AG09309 (cell line): ENCODE measurements around the gene GJB6.
"Not testable (repeated sequence)": the region's sequence is repeated elsewhere in the genome, so short reads cannot be mapped to it uniquely, and the experiment has no call there.

ENCODE experiments used
- DNase-seq: peaks from one replicate; pipeline ENCODE4 v3.0.0-alpha.2; 2010; ENCODE audit warnings: low read depth
- H3K4me3 ChIP-seq: 2 replicates; pipeline ENCODE4 v1.5.1; 2011; ENCODE audit warnings: mild to moderate bottlenecking, low read depth, low read length, moderate library complexity; ENCODE audit not compliant: control insufficient read depth
- CTCF ChIP-seq: IDR thresholded peaks from 2 replicates; pipeline ENCODE4 v1.5.1; 2011; ENCODE audit warnings: mild to moderate bottlenecking, low read depth, low read length, inconsistent platforms; ENCODE audit not compliant: insufficient read depth, control insufficient read depth; ENCODE audit errors: missing control alignments

The GJB6 gene

GRCh38 chr13:20231839-20232555, at the start of gene GJB6:
Gene GJB6, minus strand, starts transcription at chr13:20232319. Its CDS starts 8,839 bp downstream, at chr13:20223480.
- no peak for TF ChIP-seq CTCF
- no peak for DNase-seq
- no peak within 1 kb of the TSS for H3K4me3 ChIP-seq

GRCh38 chr13:20276901-20277300, 44.8 kb upstream of the GJB6 start:
- H3K4me3 ChIP-seq, DNase-seq: not testable (repeated sequence)

GRCh38 chr13:20274466-20274865, 42.3 kb upstream of the GJB6 start:
- TF ChIP-seq CTCF: no peak
- DNase-seq: no peak
- H3K4me3 ChIP-seq: no peak overlapping the region

GRCh38 chr13:20272588-20273171, 40.6 kb upstream of the GJB6 start:
- DNase-seq: no peak
- no peak for TF ChIP-seq CTCF
- no peak overlapping the region for H3K4me3 ChIP-seq

GRCh38 chr13:20272104-20272503, 40.0 kb upstream of the GJB6 start:
- TF ChIP-seq CTCF: no peak
- no peak for DNase-seq
- H3K4me3 ChIP-seq: no peak overlapping the region

- no peak overlapping the region for H3K4me3 ChIP-seq
- no peak for DNase-seq
- no peak for TF ChIP-seq CTCF
These were observed 39.3 kb upstream of the GJB6 start for GRCh38 chr13:20271441-20271840.

GRCh38 chr13:20270163-20270865, 38.2 kb upstream of the GJB6 start:
- DNase-seq: no peak
- no peak overlapping the region for H3K4me3 ChIP-seq
- TF ChIP-seq CTCF: no peak
